GM12878 (cell line): ENCODE data around the gene ANXA9. TPM values are rescaled to one million over a fixed set of nuclear protein-coding genes. Genes with fewer than 3 reads are reported as not detected.
A peak's percentile ranks its signal among the peaks of the same experiment; 100 is the strongest.

Experiments used
- BRCA1 ChIP-seq: IDR thresholded peaks from 2 replicates; pipeline ENCODE4 v1.6.1; 2011; ENCODE audit warnings: low read depth, low read length, improper control_type of control experiment
- CEBPB ChIP-seq, 2 experiments: fragments of 150-350 bp in 1 of 2; IDR thresholded peaks; 2 replicates each; pipeline ENCODE4 v1.6.1; 2012 to 2014; ENCODE audit warnings: low read depth in 2 of 2, low read length in 2 of 2, borderline replicate concordance in 1 of 2, inconsistent platforms in 1 of 2
- GATAD2B ChIP-seq: fragments of 450-650 bp; conservative IDR thresholded peaks from 2 replicates; pipeline ENCODE4 v1.6.1; 2017; ENCODE audit warnings: low read depth, mild to moderate bottlenecking, moderate library complexity
- HCFC1 ChIP-seq: fragments of 150-350 bp; IDR thresholded peaks from 2 replicates; pipeline ENCODE4 v1.6.1; 2014; ENCODE audit warnings: low read length
- HDAC2 ChIP-seq: fragments of 200-600 bp; sonication (generic); IDR thresholded peaks from 2 replicates; pipeline ENCODE4 v1.6.1; 2017
- HDAC6 ChIP-seq: fragments of 200-600 bp; sonication (generic); IDR thresholded peaks from one replicate; pipeline ENCODE4 v1.8.0; 2017; ENCODE audit warnings: antibody characterized with exemption; ENCODE audit not compliant: unreplicated experiment
- IKZF2 ChIP-seq, 2 experiments: fragments of 450-650 bp; IDR thresholded peaks; 2 replicates each; pipeline ENCODE4 v1.6.1; 2017; ENCODE audit warnings: mild to moderate bottlenecking in 2 of 2, moderate library complexity in 2 of 2
- NFYA ChIP-seq: IDR thresholded peaks from 2 replicates; pipeline ENCODE4 v1.6.1; 2011; ENCODE audit warnings: low read depth, mild to moderate bottlenecking, low read length, improper control_type of control experiment, borderline replicate concordance
- NR2F1 ChIP-seq: fragments of 450-650 bp; conservative IDR thresholded peaks from 2 replicates; pipeline ENCODE4 v1.6.1; 2017; ENCODE audit warnings: mild to moderate bottlenecking
- POLR2AphosphoS2 ChIP-seq: IDR thresholded peaks from 2 replicates; pipeline ENCODE4 v1.6.1; 2011; ENCODE audit warnings: low read depth, mild to moderate bottlenecking, low read length, improper control_type of control experiment, moderate library complexity
- POLR2AphosphoS5 ChIP-seq: IDR thresholded peaks from 2 replicates; pipeline ENCODE4 v1.6.1; 2011; ENCODE audit warnings: mild to moderate bottlenecking, low read length, inconsistent platforms
- RCOR1 ChIP-seq: conservative IDR thresholded peaks from 2 replicates; pipeline ENCODE4 v1.6.1; 2012; ENCODE audit warnings: low read depth, low read length, improper control_type of control experiment
- RELA ChIP-seq: fragments of 450-650 bp; IDR thresholded peaks from 2 replicates; pipeline ENCODE4 v1.8.0; 2014; ENCODE audit warnings: borderline replicate concordance; ENCODE audit not compliant: partially characterized antibody
- RFX5 ChIP-seq: IDR thresholded peaks from 2 replicates; pipeline ENCODE4 v1.6.1; 2011; ENCODE audit warnings: low read depth, low read length, improper control_type of control experiment
- STAT3 ChIP-seq: IDR thresholded peaks from 2 replicates; pipeline ENCODE4 v1.6.1; 2011; ENCODE audit warnings: low read depth, low read length, improper control_type of control experiment
- ZNF217 ChIP-seq: fragments of 450-650 bp; IDR thresholded peaks from 2 replicates; pipeline ENCODE4 v1.6.1; 2017; ENCODE audit warnings: antibody characterized with exemption, mild to moderate bottlenecking
- ZZZ3 ChIP-seq: IDR thresholded peaks from 2 replicates; pipeline ENCODE4 v1.6.1; 2011; ENCODE audit warnings: low read depth; ENCODE audit not compliant: control insufficient read depth, insufficient read length
- polyA plus RNA-seq, 11 experiments: library from polyadenylated mRNA; depleted of rRNA in 4 of 11; unstranded in 6 of 11; stranded (reverse) in 5 of 11; fragments of >200 nt; fragmentation: Nextera tagmentation in 4 of 11; fragmentation: Illumina TruSeq in 1 of 11; extraction: Ambion mirVana in 4 of 11; extraction: Trizol in 1 of 11; gene quantifications; 1 replicate in 1 of 11; 2 replicates in 10 of 11; pipeline versions ENCODE4 v1.2.1 to v1.2.3, GENCODE V29; 2011 to 2016; ENCODE audit warnings: inconsistent platforms in 2 of 11, missing spikeins in 2 of 11, low read depth in 1 of 11
- total RNA-seq, 4 experiments: library from RNA; depleted of rRNA in 3 of 4; stranded (reverse); fragments of >200 nt in 3 of 4; fragmentation: Illumina TruSeq in 1 of 4; extraction: Trizol in 1 of 4; gene quantifications; 2 replicates each; pipeline versions ENCODE4 v1.2.1 to v1.2.3, GENCODE V29; 2013 to 2021
- TF ChIP-seq, protein P1 (sequence below): IDR thresholded peaks from 2 replicates; pipeline ENCODE4 v1.6.1; 2012; ENCODE audit warnings: low read depth, low read length, improper control_type of control experiment
- TF ChIP-seq, protein P2 (sequence below): fragments of 450-650 bp; IDR thresholded peaks from 2 replicates; pipeline ENCODE4 v1.6.1; 2016; ENCODE audit warnings: mild to moderate bottlenecking, moderate library complexity, borderline replicate concordance
- TF ChIP-seq, protein P3 (sequence below): fragments of 450-650 bp; IDR thresholded peaks from 2 replicates; pipeline ENCODE4 v1.6.1; 2017; ENCODE audit warnings: low read depth, mild to moderate bottlenecking, moderate library complexity
- TF ChIP-seq, protein P4 (sequence below): fragments of 450-650 bp; IDR thresholded peaks from 2 replicates; pipeline ENCODE4 v1.6.1; 2017; ENCODE audit warnings: mild to moderate bottlenecking, low read depth, inconsistent platforms; ENCODE audit not compliant: poor library complexity, severe bottlenecking

ANXA9 gene
- total and polyA plus RNA-seq, 10 of the 15 experiments (the other 5 are each of a cell fraction or from before 2014, with no cell fraction given) = 0.04 to 0.43 (median 0.18) TPM; not detected in 4

DNA sequence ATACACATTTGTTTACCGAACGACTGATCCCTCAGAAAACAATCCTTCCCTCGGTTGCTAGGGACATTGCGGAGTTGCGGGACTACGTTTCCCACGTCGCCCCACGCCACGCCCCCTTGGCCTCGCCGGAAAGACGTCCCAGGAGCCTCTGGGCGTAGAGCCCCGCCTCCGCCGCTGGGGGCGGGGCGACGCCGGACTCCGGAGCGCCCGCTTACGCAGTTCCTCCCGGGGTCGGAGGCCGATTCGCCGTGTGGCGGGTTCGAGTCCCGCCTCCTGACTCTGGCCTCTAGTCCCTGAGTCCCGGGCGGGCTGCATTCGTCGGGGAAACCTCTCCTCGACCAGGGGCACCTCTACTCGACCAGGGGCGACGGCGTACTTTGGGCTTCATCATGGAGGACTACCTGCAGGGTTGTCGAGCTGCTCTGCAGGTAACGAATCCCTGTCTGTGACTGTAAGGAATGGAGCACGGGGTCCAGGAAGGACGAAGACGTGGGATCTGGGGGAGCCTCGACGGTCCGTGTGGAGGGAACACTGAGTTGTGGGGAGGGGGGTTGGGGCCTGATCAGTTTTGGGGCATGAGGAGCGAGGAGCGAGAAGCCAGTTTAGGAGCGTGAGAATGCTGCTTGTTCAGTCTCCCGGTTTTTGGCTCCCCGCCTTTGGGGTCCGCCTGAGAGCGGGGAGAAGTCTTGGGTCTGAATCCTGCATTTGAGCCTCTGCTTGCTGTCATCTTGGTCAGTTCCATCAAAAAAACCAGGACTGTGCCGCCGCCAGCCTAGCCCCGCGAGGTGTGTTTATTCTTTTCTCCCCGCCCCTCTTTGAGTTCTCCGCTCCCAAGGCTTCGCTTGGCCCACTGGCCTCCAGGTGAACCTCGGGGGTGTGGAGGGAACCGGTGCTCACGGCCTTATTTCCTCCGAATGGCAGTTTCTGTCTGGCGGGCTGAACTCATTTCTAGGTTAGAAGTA, 26.4 kb downstream of the ANXA9 start, which contains the start of gene PRUNE1 (continued):
- no peak for TF ChIP-seq ZZZ3
- peak; percentile 87 for TF ChIP-seq HCFC1
- TF ChIP-seq STAT3 = no peak
- peak; percentile 94 for TF ChIP-seq NR2F1
- peak; percentile 32; the same call in 1 of the 2 replicates for TF ChIP-seq GATAD2B
- TF ChIP-seq NFYA = no peak
- peak; percentile 11 to 68; a peak in 1 of 4 replicates for TF ChIP-seq IKZF2 (IDR thresholded peaks at IDR 0.05)
- no peak for TF ChIP-seq CEBPB (IDR thresholded peaks at IDR 0.05; ENCODE audit: borderline replicate concordance in 1 of 2, low read depth in 2 of 2, low read length in 2 of 2)
- TF ChIP-seq RELA = peak; percentile 64
- no peak for TF ChIP-seq RCOR1
- 0 out of 2 replicates have a peak, but pooled peaks have one; percentile 40 for TF ChIP-seq POLR2AphosphoS2
- TF ChIP-seq BRCA1 = no peak
- TF ChIP-seq, protein P1, sequence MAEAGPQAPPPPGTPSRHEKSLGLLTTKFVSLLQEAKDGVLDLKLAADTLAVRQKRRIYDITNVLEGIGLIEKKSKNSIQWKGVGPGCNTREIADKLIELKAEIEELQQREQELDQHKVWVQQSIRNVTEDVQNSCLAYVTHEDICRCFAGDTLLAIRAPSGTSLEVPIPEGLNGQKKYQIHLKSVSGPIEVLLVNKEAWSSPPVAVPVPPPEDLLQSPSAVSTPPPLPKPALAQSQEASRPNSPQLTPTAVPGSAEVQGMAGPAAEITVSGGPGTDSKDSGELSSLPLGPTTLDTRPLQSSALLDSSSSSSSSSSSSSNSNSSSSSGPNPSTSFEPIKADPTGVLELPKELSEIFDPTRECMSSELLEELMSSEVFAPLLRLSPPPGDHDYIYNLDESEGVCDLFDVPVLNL = no peak
- TF ChIP-seq, protein P2, sequence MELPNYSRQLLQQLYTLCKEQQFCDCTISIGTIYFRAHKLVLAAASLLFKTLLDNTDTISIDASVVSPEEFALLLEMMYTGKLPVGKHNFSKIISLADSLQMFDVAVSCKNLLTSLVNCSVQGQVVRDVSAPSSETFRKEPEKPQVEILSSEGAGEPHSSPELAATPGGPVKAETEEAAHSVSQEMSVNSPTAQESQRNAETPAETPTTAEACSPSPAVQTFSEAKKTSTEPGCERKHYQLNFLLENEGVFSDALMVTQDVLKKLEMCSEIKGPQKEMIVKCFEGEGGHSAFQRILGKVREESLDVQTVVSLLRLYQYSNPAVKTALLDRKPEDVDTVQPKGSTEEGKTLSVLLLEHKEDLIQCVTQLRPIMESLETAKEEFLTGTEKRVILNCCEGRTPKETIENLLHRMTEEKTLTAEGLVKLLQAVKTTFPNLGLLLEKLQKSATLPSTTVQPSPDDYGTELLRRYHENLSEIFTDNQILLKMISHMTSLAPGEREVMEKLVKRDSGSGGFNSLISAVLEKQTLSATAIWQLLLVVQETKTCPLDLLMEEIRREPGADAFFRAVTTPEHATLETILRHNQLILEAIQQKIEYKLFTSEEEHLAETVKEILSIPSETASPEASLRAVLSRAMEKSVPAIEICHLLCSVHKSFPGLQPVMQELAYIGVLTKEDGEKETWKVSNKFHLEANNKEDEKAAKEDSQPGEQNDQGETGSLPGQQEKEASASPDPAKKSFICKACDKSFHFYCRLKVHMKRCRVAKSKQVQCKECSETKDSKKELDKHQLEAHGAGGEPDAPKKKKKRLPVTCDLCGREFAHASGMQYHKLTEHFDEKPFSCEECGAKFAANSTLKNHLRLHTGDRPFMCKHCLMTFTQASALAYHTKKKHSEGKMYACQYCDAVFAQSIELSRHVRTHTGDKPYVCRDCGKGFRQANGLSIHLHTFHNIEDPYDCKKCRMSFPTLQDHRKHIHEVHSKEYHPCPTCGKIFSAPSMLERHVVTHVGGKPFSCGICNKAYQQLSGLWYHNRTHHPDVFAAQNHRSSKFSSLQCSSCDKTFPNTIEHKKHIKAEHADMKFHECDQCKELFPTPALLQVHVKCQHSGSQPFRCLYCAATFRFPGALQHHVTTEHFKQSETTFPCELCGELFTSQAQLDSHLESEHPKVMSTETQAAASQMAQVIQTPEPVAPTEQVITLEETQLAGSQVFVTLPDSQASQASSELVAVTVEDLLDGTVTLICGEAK = peak; percentile 70; the same call in 1 of the 2 replicates
- TF ChIP-seq, protein P3, sequence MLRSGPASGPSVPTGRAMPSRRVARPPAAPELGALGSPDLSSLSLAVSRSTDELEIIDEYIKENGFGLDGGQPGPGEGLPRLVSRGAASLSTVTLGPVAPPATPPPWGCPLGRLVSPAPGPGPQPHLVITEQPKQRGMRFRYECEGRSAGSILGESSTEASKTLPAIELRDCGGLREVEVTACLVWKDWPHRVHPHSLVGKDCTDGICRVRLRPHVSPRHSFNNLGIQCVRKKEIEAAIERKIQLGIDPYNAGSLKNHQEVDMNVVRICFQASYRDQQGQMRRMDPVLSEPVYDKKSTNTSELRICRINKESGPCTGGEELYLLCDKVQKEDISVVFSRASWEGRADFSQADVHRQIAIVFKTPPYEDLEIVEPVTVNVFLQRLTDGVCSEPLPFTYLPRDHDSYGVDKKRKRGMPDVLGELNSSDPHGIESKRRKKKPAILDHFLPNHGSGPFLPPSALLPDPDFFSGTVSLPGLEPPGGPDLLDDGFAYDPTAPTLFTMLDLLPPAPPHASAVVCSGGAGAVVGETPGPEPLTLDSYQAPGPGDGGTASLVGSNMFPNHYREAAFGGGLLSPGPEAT = peak; percentile 52; the same call in 1 of the 2 replicates
- TF ChIP-seq RFX5 = peak; percentile 85
- TF ChIP-seq, protein P4, sequence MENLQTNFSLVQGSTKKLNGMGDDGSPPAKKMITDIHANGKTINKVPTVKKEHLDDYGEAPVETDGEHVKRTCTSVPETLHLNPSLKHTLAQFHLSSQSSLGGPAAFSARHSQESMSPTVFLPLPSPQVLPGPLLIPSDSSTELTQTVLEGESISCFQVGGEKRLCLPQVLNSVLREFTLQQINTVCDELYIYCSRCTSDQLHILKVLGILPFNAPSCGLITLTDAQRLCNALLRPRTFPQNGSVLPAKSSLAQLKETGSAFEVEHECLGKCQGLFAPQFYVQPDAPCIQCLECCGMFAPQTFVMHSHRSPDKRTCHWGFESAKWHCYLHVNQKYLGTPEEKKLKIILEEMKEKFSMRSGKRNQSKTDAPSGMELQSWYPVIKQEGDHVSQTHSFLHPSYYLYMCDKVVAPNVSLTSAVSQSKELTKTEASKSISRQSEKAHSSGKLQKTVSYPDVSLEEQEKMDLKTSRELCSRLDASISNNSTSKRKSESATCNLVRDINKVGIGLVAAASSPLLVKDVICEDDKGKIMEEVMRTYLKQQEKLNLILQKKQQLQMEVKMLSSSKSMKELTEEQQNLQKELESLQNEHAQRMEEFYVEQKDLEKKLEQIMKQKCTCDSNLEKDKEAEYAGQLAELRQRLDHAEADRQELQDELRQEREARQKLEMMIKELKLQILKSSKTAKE = peak; percentile 27
- TF ChIP-seq ZNF217 = peak; percentile 83
- TF ChIP-seq HDAC2 = no peak
- TF ChIP-seq POLR2AphosphoS5 = peak; percentile 40; the same call in 1 of the 2 replicates
- TF ChIP-seq HDAC6 = no peak
